NCI-H524 treated with DMSO at 0.1 percent for 48 hours (cell line): ENCODE data around the gene NELFA.
A peak's percentile ranks its signal among the peaks of the same experiment; 100 is the strongest.
"Not testable (repeated sequence)": the region's sequence is repeated elsewhere in the genome, so short reads cannot be mapped to it uniquely, and the experiment has no call there.

ENCODE experiments used
- DNase-seq: peaks from one replicate; lab custom pipeline; 2025; lab: John Stamatoyannopoulos, UW

NELFA gene

GRCh38 chr4:2040391-2041238 lies 31.8 kb upstream of the NELFA start:
- no peak for DNase-seq

GRCh38 chr4:2036866-2037265 lies 28.1 kb upstream of the NELFA start:
- no peak for DNase-seq

DNA sequence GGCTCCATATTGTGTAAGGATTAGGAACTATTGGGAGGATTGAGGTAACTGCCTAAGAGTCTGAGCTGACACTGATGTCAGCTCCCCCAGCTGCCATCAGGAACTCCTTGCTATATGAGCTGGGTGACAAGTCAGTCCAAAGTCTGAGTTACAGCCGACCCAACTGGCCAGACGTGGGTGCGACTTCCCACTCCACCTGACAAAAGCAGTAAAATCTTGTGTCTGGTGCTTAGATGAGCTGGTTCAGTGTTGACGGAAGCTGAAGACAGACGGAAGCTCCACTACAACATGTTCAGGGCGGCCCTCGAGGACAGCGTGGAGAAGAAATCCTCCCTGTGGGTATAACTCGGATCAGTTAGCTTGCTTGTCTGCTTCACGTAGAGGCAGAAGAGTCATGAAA lies 27.6 kb upstream of the NELFA start:
- no peak for DNase-seq

DNA sequence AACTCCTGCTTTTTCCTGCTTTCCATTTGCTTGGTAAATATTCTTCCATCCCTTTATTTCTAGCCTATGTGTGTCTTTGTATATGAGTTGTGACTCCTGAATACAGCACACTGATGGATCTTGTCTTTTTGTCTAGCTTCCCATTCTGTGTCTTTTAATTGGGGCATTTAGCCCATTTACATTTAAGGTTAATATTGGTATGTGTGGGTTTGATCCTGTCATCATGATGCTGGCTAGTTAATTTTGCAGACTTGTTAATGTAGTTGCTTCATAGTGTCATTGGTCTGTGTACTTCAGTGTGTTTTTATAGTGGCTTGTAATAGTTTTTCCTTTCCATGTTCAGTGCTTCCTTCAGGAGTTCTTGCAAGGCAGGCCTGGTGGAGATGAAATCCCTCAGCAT lies 22.4 kb upstream of the NELFA start:
- not testable (repeated sequence) for DNase-seq

DNA sequence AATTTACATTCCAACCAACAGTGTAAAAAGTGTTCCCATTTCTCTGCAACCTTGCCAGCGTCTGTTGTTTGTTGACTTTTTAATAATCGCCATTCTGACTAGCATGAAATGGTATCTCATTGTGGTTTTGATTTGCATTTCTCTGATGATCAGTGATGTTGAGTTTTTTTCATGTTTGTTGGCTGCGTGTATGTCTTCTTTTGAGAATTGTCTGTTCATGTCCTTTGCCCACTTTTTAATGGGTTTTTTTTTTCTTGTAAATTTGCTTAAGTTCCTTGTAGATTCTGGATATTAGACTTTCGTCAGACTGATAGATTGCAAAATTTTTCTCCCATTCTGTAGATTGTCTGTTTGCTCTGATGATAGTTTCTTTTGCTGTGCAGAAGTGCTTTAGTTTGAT lies 18.3 kb upstream of the NELFA start:
- not testable (repeated sequence) for DNase-seq

DNA sequence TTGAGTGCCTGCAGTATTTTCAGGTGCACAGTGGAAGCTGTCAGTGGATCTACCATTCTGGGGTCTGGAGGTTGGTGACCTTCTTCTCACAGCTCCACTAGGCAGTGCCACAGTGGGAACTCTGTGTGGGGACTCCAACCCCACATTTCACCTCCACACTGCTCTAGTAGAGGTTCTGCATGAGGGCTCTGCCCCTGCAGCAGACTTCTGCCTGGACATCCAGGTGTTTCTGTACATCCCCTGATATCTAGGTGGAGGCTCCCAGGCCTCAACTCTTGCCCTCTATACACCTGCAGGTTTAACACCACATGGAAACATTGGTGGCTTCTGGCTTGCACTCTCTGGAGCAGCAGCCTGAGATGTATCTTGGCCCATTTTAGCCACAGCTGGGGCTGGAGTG lies 17.0 kb upstream of the NELFA start:
- no peak for DNase-seq

DNA sequence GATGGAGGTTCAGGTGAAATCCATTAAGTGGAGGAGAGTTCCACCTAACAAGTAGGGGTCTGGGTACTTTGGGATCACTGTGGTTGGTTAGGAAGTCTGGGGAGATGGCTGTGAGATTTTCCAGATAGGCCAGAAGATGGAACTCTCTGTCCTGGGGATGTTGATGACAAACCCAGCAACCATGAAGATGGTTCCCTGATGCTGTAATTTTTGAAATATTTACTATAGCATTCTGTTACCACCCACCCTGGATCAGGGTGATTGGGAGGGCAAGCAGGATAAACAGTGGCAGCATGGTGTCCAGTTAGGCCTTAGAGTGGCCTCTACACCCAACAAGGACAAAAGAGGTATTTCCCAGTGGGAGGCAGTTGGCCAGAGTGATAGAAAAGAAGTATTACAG lies 15.9 kb upstream of the NELFA start:
- DNase-seq: no peak

DNA sequence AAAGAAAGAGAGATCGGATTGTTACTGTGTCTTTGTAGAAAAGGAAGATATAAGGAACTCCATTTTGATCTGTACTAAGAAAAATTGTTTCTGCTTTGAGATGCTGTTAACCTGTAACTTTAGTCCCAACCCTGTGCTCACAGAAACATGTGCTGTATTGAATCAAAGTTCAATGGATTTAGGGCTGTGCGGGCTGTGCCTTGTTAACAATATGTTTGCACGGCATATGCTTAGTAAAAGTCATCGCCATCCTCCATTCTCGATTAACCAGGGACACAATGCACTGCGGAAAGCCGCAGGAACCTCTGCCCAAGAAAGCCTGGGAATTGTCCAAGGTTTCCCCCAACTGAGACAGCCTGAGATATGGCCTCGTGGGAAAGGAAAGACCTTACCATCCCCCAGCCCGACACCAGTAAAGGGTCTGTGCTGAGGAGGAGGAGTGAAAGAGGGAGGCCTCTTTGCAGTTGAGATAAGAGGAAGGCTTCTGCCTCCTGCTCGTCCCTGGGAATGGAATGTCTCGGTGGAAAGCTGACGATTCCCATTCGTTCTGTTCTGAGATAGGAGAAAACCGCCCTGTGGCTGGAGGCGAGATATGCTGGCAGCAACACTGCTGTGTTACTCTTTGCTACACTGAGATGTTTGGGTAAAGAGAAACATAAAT lies 12.7 kb upstream of the NELFA start:
- DNase-seq: not testable (repeated sequence)

DNA sequence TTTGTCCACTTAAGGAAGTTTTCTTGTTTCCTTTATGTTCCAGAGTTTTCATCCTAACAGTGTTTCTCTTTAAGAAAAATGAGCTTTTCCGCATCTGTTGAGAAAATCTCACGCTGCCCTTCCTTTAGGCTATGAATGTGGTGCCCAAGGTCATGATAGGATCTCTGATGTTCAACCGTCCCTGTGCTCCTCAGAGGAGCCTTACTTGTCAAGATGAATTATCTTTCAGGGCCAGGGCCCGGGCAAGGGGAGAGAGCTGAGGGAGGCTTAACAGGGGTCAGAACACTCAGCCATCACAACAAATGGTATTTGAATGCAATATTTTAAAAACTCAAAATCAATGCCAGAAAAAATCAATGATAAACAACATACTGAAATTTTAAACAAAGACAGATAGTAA lies 6.2 kb upstream of the NELFA start:
- DNase-seq: no peak

GRCh38 chr4:2011583-2011982 lies 2.8 kb upstream of the NELFA start:
- no peak for DNase-seq

DNA sequence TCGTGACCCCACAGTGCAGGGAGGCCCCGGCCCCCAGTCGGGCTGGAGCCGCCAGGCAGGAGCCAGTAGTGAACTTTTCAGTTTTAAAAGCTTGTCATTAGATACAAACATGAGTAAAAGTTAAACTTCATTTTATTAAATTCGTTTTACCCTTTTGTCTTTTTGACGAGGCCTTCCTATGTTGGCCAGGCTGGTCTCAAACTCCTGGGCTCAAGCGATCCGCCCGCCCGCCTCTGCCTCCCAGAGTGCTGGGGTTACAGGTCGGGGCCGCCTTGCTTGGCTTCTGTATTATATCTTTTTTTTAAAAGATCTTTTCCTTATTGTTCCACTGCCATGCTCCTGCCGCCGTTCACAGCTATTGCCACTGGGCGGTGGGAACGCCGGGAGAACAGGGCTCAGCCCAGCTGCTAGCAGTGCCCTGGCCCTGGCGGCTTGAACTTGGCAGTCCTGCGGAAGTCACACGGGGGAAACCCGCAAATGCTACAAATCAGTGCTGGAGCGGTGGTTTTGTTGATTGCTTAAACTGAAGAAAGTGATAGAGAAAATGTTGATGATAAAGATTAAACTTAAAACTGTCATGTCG lies 968 bp upstream of the NELFA start:
- DNase-seq: peak; percentile 3

DNA sequence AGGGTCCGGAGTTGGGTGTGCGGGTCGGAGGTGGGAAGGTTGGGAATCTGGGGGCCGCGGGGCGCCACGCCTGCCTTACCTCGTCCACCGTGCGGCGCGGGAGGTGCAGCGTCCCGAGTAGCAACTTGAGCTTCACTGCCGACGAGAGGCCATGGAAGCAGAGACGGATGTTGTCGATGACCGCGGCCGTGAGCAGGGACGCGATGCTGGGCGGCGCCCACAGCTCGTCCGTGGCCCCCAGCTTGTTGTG lies 178 bp downstream of the NELFA start:
- DNase-seq: no peak

- no peak for DNase-seq
These were observed 737 bp downstream of the NELFA start for GRCh38 chr4:2007804-2008670.

DNA sequence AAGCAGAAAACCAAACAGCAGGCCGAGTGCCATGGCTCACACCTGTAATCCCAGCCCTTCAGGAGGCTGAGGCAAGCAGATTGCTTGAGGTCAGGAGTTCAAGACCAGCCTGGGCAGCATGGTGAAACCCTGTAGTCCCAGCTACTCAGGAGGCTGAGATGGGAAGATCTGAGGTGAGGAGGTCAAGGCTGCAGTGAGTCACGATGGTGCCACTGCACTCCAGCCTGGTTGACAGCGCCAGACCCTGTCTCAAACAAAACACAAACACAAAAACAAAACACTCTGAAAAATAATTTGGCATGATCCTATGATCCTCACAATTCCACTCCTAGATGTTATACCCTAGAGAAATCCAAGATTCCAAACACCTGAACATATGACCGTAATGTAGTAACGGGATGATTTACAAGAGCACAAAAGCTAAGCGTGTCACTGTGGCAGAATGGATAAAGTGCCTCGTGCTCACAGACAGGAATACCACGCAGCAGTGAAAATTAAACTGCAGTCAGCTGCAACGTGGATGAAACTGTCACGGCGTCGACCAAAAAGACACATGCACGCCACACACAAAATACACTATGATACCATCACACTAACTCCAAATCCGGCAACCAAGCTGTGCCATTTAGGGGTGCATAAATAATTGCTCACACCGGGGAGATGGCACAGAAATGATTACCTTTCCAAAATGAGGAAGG lies 1.7 kb downstream of the NELFA start:
- no peak for DNase-seq

GRCh38 chr4:2006367-2006766 lies 2.4 kb downstream of the NELFA start:
- no peak for DNase-seq

DNA sequence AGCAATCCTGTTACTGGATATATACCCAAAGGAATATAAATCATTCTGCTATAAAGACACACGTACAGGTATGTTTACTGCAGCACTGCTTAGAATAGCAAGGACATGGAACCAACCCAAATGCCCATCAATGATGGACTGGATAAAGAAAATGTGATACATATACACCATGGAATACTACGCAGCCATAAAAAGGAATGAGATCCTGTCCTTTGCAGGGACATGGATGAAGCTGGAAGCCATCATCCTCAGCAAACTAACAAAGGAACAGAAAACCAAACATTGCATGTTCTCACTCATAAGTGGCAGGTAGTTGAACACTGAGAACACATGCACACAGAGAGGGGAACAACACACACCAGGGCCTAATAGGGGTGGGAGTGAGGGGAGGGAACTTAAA lies 5.4 kb downstream of the NELFA start:
- DNase-seq: not testable (repeated sequence)

DNA sequence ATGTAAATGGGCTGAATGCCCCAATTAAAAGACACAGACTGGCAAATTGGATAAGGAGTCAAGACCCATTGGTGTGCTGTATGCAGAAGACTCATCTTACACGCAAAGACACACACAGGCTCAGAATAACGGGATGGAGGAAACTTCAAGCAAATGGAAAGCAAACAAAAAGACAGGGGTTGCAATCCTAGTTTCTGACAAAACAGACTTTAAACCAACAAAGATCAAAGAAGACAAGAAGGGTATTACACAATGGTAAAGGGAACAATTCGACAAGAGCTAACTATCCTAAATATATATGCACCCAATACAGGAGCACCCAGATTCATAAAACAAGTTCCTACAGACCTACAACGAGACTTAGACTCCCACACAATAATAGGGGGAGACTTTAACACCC lies 9.5 kb downstream of the NELFA start:
- not testable (repeated sequence) for DNase-seq

DNA sequence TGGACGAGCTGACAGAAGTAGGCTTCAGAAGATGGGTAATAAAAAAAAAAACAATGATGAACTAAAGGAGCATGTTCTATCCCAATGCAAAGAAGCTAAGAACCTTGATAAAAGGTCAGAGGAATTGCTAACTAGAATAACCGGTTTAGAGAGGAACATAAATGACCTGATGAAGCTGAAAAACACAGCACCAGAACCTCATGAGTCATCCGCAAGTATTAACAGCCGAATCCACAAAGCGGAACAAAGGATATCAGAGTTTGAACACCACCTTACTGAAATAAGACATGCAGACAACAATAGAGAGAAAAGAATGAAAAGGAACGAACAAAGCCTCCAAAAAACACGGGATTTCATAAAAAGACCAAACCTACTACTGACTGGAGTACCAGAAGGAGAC lies 10.5 kb downstream of the NELFA start:
- no peak for DNase-seq

DNA sequence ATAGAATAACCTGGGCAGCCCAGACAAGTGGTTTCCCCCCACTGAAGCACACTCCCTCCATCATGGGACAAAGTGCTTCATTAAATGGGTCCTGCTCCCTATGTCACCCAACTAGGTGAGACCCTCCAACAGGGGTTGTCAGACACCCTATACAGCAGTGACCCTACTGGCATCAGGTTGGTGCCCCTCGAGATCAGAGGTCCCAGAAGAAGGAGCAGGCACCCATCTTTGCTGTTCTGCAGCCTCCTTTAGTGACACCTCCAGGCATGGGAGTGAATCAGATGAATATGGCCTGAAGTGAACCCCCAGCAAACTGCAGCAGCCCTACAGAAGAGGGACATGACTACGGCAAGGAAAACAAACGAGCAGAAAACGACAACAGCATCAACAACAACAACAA lies 11.1 kb downstream of the NELFA start:
- DNase-seq: no peak

DNA sequence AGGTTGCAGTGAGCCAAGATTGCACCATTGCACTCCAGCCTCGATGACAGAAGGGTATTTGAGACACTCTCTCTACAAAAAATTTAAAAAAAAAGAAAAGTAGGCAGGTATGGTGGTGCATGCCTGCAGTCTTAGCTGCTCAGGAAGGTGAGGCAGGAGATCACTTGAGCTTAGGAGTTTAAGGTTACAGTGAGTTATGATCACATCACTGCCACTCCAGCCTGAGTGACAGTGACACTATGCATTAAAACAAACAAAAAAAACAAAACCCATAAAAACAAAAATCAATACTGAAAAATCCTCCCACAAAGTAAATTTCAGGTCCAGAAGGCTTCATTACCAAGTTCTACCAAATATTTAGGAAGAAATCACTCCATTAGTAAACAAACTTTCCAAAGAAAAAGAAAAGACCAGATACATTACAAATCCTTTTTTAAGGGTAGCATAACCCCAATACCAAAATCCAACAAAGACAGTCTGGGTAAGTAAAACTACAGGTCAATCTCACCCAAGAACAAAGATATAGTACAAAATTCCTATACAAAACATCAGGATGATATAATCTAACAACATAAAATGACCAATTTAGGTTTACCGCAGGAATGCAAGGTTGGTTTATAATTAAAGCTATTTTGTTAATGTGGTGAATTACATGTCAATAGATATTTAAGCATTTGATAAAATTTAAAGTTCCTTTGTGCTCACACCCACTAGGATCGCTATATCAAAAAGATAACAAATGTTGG lies 11.7 kb downstream of the NELFA start:
- DNase-seq: no peak

DNA sequence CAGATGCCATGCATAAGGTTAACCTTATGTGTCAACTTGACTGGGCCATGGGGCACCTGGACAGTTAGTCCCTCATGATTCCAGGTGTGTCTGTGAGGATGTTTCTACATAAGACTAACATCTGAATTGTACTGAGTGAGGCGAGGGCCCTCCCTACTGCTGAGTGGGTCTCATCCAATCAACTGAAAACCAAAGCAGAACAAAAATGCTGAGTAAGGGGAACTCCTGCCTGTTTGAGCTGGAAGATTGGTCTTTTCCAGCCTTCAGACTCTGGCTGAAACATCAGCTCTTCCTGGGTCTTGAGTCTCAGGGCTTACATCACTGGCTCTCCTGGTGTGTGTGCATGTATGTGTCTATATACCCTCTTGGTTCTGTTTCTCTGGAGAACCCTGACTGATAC lies 13.8 kb downstream of the NELFA start:
- no peak for DNase-seq
